Inferior parietal cortex (tissue), 1 donor: Measurements from ENCODE around the gene IQGAP2.
"Not testable (repeated sequence)": the region's sequence is repeated elsewhere in the genome, so short reads cannot be mapped to it uniquely, and the experiment has no call there.

ENCODE experiments used
- DNase-seq: peaks from one replicate; pipeline ENCODE4 v3.0.0-alpha.2; 2016; ENCODE audit errors: extremely low spot score

The IQGAP2 gene

DNA sequence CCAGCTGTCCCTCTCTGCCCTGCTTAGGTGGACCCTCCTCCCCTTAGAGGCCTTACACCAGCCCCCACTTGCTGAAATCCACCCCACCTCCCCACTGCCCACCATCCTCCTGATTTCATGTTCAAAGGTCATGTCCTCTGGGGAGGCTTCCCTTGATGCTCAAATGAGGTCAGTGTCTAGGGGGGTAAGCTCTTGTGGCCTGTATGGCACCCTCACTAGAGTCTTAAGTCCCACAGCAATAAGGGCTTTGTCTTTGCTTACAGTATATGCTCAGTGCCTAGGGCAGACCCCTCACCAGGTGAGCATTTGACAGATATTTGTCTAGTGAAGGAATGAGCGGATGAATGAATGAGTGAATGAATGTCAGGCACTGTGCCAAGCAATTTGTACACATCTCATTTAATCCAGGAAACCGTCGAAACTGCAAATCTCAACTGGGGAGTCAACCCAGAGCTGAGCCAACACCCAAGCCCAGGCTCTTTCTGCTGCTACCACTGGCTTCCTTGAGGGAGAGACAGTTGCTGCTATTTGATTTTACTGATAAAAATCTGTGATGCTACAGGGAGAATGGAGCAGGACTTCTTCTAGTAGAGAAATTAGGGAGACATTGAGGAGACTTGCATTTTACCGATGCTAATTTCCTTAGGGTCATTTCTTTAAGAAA lies 101.9 kb downstream of the IQGAP2 start:
- DNase-seq = no peak

DNA sequence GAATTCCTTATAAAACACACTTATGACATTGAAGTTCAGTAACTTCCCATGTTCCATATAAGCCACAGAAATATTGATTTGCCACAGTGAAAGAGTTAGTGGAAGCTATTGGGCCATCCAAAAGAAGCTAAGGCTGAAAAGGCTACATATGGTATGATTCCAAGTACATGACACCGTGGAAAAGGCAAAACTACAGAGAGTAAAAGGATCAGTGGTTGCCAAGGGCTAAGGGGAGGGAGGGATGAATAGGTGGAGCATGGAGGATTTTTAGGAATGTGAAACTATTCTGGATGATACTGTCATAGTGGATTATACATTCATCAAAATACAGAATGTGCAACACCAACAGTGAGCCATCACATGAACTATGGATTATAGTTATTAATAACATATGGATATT lies 110.4 kb downstream of the IQGAP2 start:
- DNase-seq = no peak

GRCh38 chr5:76514292-76514691 lies 111.2 kb downstream of the IQGAP2 start:
- DNase-seq = no peak

GRCh38 chr5:76514713-76515112 lies 111.6 kb downstream of the IQGAP2 start:
- no peak for DNase-seq

DNA sequence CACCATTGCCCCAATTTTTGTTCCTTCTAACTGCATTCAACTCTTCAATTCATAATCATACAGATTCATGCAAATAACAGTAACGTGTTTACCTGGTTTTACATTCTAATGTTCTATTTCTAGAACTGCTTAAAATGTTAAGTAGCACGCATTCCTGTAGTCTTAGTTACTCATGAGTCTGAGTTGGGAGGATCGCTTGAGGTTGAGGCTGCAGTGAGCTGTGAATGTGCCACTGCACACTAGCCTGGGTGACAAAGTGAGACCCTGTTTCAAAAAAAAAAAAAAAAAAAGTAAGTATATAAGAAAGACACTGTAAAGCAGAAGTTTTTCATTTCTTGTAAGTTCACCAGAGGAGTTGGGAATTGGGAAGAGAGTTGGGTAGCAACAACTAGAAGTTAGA lies 114.2 kb downstream of the IQGAP2 start:
- DNase-seq = no peak

- not testable (repeated sequence) for DNase-seq
Observed at GRCh38 chr5:76518246-76518645, 115.2 kb downstream of the IQGAP2 start.

GRCh38 chr5:76521240-76521758 lies 118.2 kb downstream of the IQGAP2 start:
- DNase-seq = no peak

DNA sequence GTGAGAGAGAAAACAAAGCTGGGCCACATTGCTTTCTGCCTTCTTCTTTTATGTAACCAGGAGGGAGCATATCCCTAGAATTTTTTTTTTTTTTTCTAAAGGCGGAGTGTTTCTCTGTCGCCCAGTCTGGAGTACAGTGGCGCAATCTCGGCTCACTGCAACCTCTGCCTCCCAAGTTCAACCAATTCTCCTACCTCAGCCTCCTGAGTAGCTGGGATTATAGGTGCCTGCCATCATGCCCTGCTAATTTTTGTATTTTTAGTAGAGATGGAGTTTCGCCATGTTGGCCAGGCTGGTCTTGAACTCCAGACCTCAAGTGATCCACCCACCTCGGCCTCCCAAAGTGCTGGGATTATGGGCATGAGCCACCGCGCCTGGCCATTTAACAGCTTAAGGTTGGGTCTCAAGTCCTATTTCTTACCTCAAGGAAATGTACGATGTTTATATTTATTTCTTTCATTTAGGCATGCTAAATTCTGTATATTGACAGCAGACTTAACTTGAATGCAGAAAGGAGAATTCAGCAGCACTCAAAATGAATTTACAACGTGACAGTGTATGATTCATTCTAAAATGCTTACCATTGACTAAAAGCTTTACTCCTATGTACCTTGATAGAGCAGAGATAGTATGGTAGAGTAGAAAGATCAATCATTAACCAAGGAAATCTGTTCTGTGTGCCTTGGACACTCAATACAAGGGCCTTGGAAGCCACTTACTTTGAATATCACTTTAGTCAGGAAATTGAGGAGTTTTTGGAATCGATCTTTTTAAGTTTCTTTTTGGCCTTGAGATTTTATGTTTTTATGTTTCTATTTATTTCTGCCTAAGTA lies 119.2 kb downstream of the IQGAP2 start:
- DNase-seq = no peak

GRCh38 chr5:76524101-76524835 lies 121.2 kb downstream of the IQGAP2 start:
- no peak for DNase-seq

DNA sequence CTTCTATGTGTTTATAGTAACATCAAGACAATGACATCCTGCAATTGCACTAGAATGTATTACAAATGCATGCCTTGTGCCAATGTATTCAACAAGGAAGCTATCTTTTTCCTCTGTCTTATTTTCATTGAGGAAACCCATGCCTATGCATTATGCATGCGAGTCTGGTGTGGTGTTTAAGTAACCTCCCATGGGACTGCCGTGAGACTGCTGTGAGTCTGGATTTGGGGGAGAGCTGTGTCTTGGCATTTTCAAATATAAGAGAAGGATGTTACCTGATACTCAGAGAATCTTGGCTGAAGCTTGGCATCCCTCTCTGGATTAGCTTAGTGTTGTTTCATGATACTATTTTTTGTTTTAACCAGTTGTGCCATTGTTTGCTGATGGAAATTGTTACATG lies 121.8 kb downstream of the IQGAP2 start:
- DNase-seq = no peak

- DNase-seq = no peak
Observed at GRCh38 chr5:76525956-76526355, 122.9 kb downstream of the IQGAP2 start.

DNA sequence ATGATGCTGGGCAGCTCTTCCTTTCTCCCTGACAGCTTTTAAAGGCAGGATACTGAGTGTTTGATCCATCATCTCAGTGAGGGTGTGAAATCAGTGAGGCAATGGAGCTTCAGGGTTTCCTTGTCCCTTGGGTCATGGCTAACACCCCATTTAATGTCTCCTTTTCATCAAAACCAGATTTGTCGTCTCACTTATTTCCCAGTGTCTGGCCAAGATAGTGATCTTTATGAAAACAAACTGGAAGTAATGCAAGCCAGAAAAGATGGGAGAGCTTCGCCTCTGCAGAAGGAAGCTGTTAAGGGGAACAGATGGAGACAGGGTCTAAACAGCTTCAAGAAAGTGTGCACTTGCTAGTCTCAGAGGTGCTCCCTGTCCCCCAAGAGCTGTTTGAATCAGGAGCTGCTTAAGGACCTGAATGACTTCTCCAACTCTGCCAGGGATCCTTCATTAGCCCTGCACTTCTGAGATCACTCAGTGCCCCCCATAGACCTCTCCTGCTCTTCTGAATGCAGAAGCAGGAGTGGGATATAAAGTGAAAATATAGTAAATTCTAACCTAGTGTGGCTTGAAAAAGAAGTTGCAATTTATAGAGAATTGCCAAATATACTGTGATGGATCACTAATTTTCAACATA lies 124.0 kb downstream of the IQGAP2 start:
- DNase-seq = no peak

- no peak for DNase-seq
Observed at GRCh38 chr5:76527685-76528161, 124.6 kb downstream of the IQGAP2 start.

DNA sequence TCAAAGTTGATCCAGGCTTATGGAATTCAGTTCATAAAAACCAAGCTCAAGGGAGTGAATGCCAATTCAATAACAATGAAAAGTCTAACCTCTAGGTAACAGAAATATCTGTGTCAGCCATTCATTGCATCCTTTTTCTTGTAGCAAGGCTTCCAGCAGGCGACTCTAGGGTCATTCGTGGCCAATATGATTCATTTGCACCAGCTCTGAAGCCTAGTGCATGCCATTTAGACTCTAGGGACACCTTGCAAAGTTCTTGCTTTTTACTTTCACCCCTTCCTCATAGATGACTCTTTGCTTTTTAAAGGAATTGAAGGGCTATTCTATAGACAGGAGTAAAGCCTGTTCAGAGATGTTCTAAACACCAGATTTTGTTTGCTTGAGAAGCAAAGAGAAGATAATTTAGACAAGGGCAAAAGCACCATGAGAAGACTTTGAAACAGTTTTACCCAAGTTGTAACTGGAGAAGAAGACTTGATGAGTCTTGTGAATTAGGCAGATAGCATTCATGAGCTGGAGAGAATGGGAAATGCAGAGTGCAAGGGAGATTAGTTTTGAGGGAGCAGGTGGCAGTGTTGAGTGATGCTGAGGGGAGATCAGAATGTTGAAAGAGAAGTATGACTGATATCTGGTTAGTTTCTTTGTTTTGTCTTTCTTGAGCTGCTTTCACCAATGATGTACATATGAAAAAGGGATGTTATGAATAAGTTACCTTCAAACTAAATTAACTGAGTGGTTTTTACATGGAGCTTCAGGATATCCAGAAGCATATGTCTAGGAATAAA lies 125.7 kb downstream of the IQGAP2 start:
- no peak for DNase-seq

DNA sequence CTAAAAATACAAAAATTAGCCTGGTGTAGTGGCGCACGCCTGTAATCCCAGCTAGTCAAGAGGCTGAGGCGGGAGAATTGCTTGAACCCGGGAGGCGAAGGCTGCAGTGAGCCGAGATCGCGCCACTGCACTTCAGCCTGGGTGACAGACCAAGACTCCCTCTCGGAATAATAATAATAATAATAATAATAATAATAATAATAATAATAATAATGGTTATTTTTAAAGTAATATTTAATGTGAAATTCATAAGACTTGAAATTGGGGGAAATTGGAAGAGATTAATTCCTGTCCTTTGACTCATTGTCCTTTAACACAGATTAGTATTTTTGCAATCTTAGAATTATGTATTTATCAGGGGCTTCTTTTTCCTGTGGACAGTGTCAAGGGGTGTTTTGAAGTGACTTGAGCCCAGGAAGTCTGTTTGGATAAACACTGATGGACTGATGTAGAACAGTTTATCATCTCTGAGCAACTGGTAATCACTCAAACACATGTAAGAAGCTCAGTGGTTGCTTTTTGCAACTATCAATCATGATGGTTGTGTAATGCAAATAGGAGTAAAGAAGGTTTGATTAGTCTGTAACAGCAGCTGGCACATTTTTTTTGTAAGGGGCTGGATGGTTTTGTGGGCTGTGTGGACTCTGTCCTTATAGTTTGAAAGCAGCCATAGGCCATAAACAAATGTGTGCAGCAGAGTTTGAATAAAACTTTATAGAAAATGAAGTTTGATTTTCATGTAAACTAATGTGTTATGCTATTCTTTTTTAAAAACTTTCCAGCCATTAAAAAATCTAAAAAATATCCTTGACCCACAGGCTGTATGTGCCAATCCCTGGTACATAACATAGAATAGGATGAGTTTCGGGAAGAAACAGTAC lies 126.6 kb downstream of the IQGAP2 start:
- DNase-seq = no peak

GRCh38 chr5:76532052-76532451 lies 129.0 kb downstream of the IQGAP2 start:
- no peak for DNase-seq

- DNase-seq = no peak
Observed at GRCh38 chr5:76532973-76533372, 129.9 kb downstream of the IQGAP2 start.

DNA sequence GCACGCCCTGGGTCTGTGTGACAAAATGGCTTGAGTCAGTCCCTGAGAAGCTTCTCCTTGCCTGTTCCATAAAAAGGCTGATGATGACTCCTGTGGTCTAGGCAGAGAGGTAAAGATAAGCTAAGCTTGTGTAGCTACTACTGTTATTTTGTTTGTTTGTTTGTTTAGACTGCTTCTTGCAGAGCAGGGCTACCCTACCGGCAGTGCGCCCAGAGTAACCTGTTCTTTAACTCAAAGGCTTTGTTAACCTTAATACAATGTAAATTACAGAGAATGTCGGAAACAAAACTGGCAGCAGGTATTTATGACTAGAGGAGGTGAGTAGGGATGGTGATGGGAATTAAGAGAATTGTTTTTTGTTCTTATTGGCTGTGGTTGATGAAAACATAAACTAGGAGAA lies 132.5 kb downstream of the IQGAP2 start:
- no peak for DNase-seq

- no peak for DNase-seq
Observed at GRCh38 chr5:76537073-76537543, 134.0 kb downstream of the IQGAP2 start.

- DNase-seq = no peak
Observed at GRCh38 chr5:76542241-76542640, 139.2 kb downstream of the IQGAP2 start.
